NCI-H2081 (cell line): ENCODE measurements around the gene MIA.
"Not testable (repeated sequence)": the region's sequence is repeated elsewhere in the genome, so short reads cannot be mapped to it uniquely, and the experiment has no call there.

Source experiments
- DNase-seq, 2 experiments: peaks; one replicate each; lab custom pipeline; 2025; lab: John Stamatoyannopoulos, UW

The MIA gene

GRCh38 chr19:40822704-40823553 lies 47.6 kb downstream of the MIA start:
- DNase-seq: not testable (repeated sequence)

GRCh38 chr19:40824916-40825315 lies 49.6 kb downstream of the MIA start:
- not testable (repeated sequence) for DNase-seq

- DNase-seq: not testable (repeated sequence)
Observed at GRCh38 chr19:40825460-40826095, 50.3 kb downstream of the MIA start.

- DNase-seq: not testable (repeated sequence)
Observed at GRCh38 chr19:40826312-40826698, 51.0 kb downstream of the MIA start.

- DNase-seq: not testable (repeated sequence)
Observed at GRCh38 chr19:40826699-40827385, 51.5 kb downstream of the MIA start.
